K562 (cell line): ENCODE data around the gene CDKN1B. TPM values are rescaled to one million over a fixed set of nuclear protein-coding genes. Genes with fewer than 3 reads are reported as not detected.

ENCODE experiments used
- ATAC-seq: fragments of 200-7000 bp; cut with Tn5 transposase; 3 replicates; pipeline ENCODE4 v1.9.1; 2020; ENCODE audit warnings: moderate library complexity
- BruUV-seq: library from RNA; stranded (reverse); fragments of 400-500 nt; replicated peaks from 2 replicates; lab custom pipeline; 2021; lab: Mats Ljungman, UMichigan
- CTCF ChIA-PET: fragments of 300-600 bp; formaldehyde crosslinking; extraction: SDS; loops from one replicate; lab custom pipeline; 2021; ENCODE audit warnings: low intra/inter-chr PET ratio; lab: Yijun Ruan, JAX
- POLR2A ChIA-PET: fragments of 300-600, 350-650 bp; sonication (Branson Sonifier 250); formaldehyde crosslinking; extraction: SDS; loops from one replicate; lab custom pipeline; 2021; ENCODE audit warnings: antibody characterized with exemption, inconsistent platforms; lab: Yijun Ruan, JAX
- DNase-seq, 4 experiments: peaks; one replicate each; pipeline versions ENCODE4 v3.0.0 to v3.0.0-alpha.2; 2011 to 2018; ENCODE audit warnings: low spot score in 3 of 4, mixed read lengths in 3 of 4; ENCODE audit errors: extremely low read depth in 1 of 4
- FAIRE-seq: peaks from 2 replicates; lab custom pipeline; 2011; peaks lifted over from hg19 to GRCh38; lab: Jason Lieb, UNC
- H2AFZ ChIP-seq: 2 replicates; pipeline ENCODE4 v1.6.0; 2011; ENCODE audit warnings: low read depth, low read length, control low read depth, inconsistent platforms
- H3K27ac ChIP-seq: fragments of 200-600 bp; 3 replicates; pipeline ENCODE4 v1.8.0; 2011; ENCODE audit warnings: low read depth, mild to moderate bottlenecking, control low read depth, inconsistent platforms, low read length, moderate library complexity, mixed read lengths; ENCODE audit errors: extremely low read depth
- H3K27me3 ChIP-seq, 2 experiments: fragments of 300-600 bp in 1 of 2; 2 replicates in 1 of 2; 3 replicates in 1 of 2; pipeline versions ENCODE4 v1.6.0 to v1.8.0; 2011; ENCODE audit warnings: inconsistent platforms in 2 of 2, low read length in 2 of 2, mild to moderate bottlenecking in 1 of 2, mixed read lengths in 1 of 2, moderate library complexity in 1 of 2; ENCODE audit not compliant: control insufficient read depth in 2 of 2, insufficient read depth in 2 of 2
- H3K36me3 ChIP-seq: fragments of 300-600 bp; 3 replicates; pipeline ENCODE4 v1.8.0; 2011; ENCODE audit warnings: mild to moderate bottlenecking, low read length, inconsistent platforms; ENCODE audit not compliant: control insufficient read depth, insufficient read depth
- H3K4me1 ChIP-seq, 2 experiments: fragments of 200-600 bp in 1 of 2; replicated peaks in 1 of 2; 2 replicates in 1 of 2; 3 replicates in 1 of 2; pipeline versions ENCODE4 v1.5.1 to v1.8.0; 2011; ENCODE audit warnings: inconsistent platforms in 2 of 2, low read length in 2 of 2, mild to moderate bottlenecking in 1 of 2, mixed read lengths in 1 of 2, moderate library complexity in 1 of 2; ENCODE audit not compliant: control insufficient read depth in 2 of 2, insufficient read depth in 2 of 2
- H3K4me2 ChIP-seq: 2 replicates; pipeline ENCODE4 v1.6.1; 2011; ENCODE audit warnings: low read length, control low read depth, inconsistent platforms, mixed read lengths; ENCODE audit not compliant: insufficient read depth
- H3K4me3 ChIP-seq: fragments of 200-600 bp; sonication (generic), shearing (Covaris generic); 2 replicates; pipeline ENCODE4 v1.5.1; 2016; ENCODE audit warnings: control low read depth, inconsistent platforms
- H3K79me2 ChIP-seq: fragments of 200-600 bp; 3 replicates; pipeline ENCODE4 v1.8.0; 2011; ENCODE audit warnings: low read length, inconsistent platforms; ENCODE audit not compliant: control insufficient read depth, insufficient read depth
- H3K9ac ChIP-seq, 2 experiments: 2 replicates each; pipeline versions ENCODE4 v1.6.0 to v1.6.1; 2011; ENCODE audit warnings: low read depth in 2 of 2, low read length in 2 of 2, control low read depth in 1 of 2, inconsistent platforms in 1 of 2, mild to moderate bottlenecking in 1 of 2, mixed read lengths in 1 of 2; ENCODE audit not compliant: insufficient read depth in 1 of 2
- H3K9me1 ChIP-seq: one replicate; pipeline ENCODE4 v1.6.0; 2011; ENCODE audit warnings: inconsistent platforms, mild to moderate bottlenecking, low read length, moderate library complexity; ENCODE audit not compliant: control insufficient read depth, insufficient read depth
- H3K9me3 ChIP-seq: replicated peaks from 2 replicates; pipeline ENCODE4 v1.5.1; 2011; ENCODE audit warnings: low read depth, low read length, inconsistent platforms; ENCODE audit not compliant: control insufficient read depth, insufficient read depth
- H4K20me1 ChIP-seq: replicated peaks from 2 replicates; pipeline ENCODE4 v1.6.1; 2011; ENCODE audit warnings: low read length, inconsistent platforms, mixed read lengths; ENCODE audit not compliant: control insufficient read depth, insufficient read depth
- BRD9 ChIP-seq: fragments of 450-650 bp; IDR thresholded peaks from 2 replicates; pipeline ENCODE4 v1.6.1; 2018; ENCODE audit warnings: low read depth; ENCODE audit not compliant: partially characterized antibody
- HNRNPK ChIP-seq: fragments of 200-400 bp; formaldehyde crosslinking; IDR thresholded peaks from one replicate; pipeline ENCODE4 v1.6.1; 2018; ENCODE audit warnings: mild to moderate bottlenecking, low read depth, low read length; ENCODE audit not compliant: poor library complexity, severe bottlenecking
- HNRNPL ChIP-seq: fragments of 200-400 bp; formaldehyde crosslinking; IDR thresholded peaks from 2 replicates; pipeline ENCODE4 v1.6.1; 2017; ENCODE audit warnings: low read depth, mild to moderate bottlenecking, low read length
- JUN ChIP-seq, 2 experiments: sonication (generic) in 1 of 2; formaldehyde crosslinking in 1 of 2; IDR thresholded peaks; 2 replicates each; pipeline versions ENCODE4 v1.6.1 to v1.8.0; 2012 to 2022; ENCODE audit warnings: borderline replicate concordance in 2 of 2, mild to moderate bottlenecking in 2 of 2, improper control_type of control experiment in 1 of 2, low read depth in 1 of 2, low read length in 1 of 2, missing genetic modification reagents in 1 of 2
- L3MBTL2 ChIP-seq: fragments of 450-650 bp; IDR thresholded peaks from 2 replicates; pipeline ENCODE4 v1.6.1; 2016; ENCODE audit warnings: mild to moderate bottlenecking, moderate library complexity
- MTA3 ChIP-seq: fragments of 450-650 bp; formaldehyde crosslinking; IDR thresholded peaks from 2 replicates; pipeline ENCODE4 v1.6.1; 2017; ENCODE audit warnings: mild to moderate bottlenecking, borderline replicate concordance
- POLR2A ChIP-seq: fragments of 450-650 bp; conservative IDR thresholded peaks from 2 replicates; pipeline ENCODE4 v1.6.1; 2016
- POLR3G ChIP-seq: IDR thresholded peaks from 2 replicates; pipeline ENCODE4 v1.6.1; 2011; ENCODE audit not compliant: insufficient read length, insufficient replicate concordance; ENCODE audit errors: extremely low read depth
- PTRF ChIP-seq: fragments of 450-650 bp; IDR thresholded peaks from 2 replicates; pipeline ENCODE4 v1.6.1; 2016; ENCODE audit warnings: mild to moderate bottlenecking, missing genetic modification characterization, missing compliant biosample characterization
- RBFOX2 ChIP-seq: fragments of 200-400 bp; formaldehyde crosslinking; IDR thresholded peaks from 2 replicates; pipeline ENCODE4 v1.6.1; 2017; ENCODE audit warnings: low read depth, mild to moderate bottlenecking, low read length, moderate library complexity
- ZNF384 ChIP-seq: IDR thresholded peaks from 2 replicates; pipeline ENCODE4 v1.6.1; 2012; ENCODE audit warnings: low read depth, low read length, improper control_type of control experiment
- ZNF592 ChIP-seq: fragments of 450-650 bp; IDR thresholded peaks from 2 replicates; pipeline ENCODE4 v1.6.1; 2017; ENCODE audit warnings: antibody characterized with exemption, mild to moderate bottlenecking
- WGBS: fragments of 100-300 bp; shearing (Covaris generic); methylation state at CpG from one replicate; pipeline ENCODE4 v1.1.6; 2016; ENCODE audit warnings: low coverage, mixed read lengths; ENCODE audit not compliant: insufficient coverage; ENCODE audit errors: missing lambda C conversion rate; 5-methylcytosine and 5-hydroxymethylcytosine counted together
- in situ Hi-C: fragments of 300-500 bp; cut with MboI; formaldehyde crosslinking; loops from 4 replicates; pipeline ENCODE4 v1.15.0; 2018; ENCODE audit warnings: inconsistent platforms, mixed read lengths
- intact Hi-C: fragments of 100-400 bp; cut with micrococcal nuclease; formaldehyde crosslinking; loops from 2 replicates; pipeline ENCODE4 v1.14.2; 2022
- polyA plus RNA-seq, 8 experiments: library from polyadenylated mRNA; depleted of rRNA in 4 of 8; stranded (reverse) in 5 of 8; unstranded in 3 of 8; fragments of >200 nt; fragmentation: Nextera tagmentation in 2 of 8; fragmentation: Illumina TruSeq in 1 of 8; extraction: Ambion mirVana in 2 of 8; extraction: Trizol in 1 of 8; gene quantifications; 2 replicates each; pipeline versions ENCODE4 v1.2.1 to v1.2.3, GENCODE V29; 2011 to 2014; ENCODE audit warnings: inconsistent platforms in 1 of 8, missing spikeins in 1 of 8
- total RNA-seq, 7 experiments: library from RNA; depleted of rRNA in 6 of 7; stranded (reverse); fragments of >200 nt in 6 of 7; fragmentation: Illumina TruSeq in 2 of 7; extraction: Trizol in 2 of 7; gene quantifications; 2 replicates each; pipeline versions ENCODE4 v1.2.1 to v1.2.3, GENCODE V29; 2011 to 2021; ENCODE audit warnings: low replicate concordance in 1 of 7
- TF ChIP-seq, protein P1 (sequence below), 2 experiments: fragments of 200-800 bp in 1 of 2; sonication (Bioruptor generic) in 1 of 2; sonication (generic) in 1 of 2; formaldehyde crosslinking in 1 of 2; IDR thresholded peaks in 1 of 2; conservative IDR thresholded peaks in 1 of 2; 2 replicates each; pipeline versions ENCODE4 v1.5.0 to v1.6.1; 2016 to 2020; ENCODE audit warnings: missing compliant biosample characterization in 1 of 2, missing genetic modification characterization in 1 of 2, missing genetic modification reagents in 1 of 2

The CDKN1B gene
- total and polyA plus RNA-seq, 9 of the 15 experiments (the other 6 are each of a cell fraction or from before 2014, with no cell fraction given), result 2.6 to 35.2 (median 15.5) TPM

DNA sequence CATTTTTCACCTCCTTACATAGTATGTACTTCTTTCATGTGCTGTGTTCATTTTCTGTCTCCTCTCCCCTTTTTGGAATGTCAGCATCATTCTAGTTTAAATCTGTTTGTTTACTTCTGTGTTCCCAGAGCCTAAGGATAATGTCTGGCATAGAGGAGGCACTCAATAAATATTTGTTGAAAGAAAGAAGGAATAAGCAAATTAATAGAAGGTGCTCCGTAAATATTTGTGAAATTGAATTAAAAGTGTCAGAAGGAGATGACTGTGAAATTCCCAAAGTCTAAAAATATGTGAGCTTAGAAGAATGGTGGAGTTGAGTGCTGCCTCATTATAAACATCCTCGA, 3.3 kb upstream of the CDKN1B start (continued):
- no peak for TF ChIP-seq POLR3G

- Histone ChIP-seq H3K9me1 (no peaks in the 10 kb centered on the region), H4K20me1 (no peaks in the 10 kb centered on the region), H3K4me3 (peak overlapping the region; percentile 20), H3K9ac (peak overlapping the region; percentile 88 to 94; a peak in 3 of 4 replicates), H3K27me3 (no peaks in the 10 kb centered on the region), H3K4me1 (peaks cover 13 to 17% of the 10 kb centered on the region in 2 experiments), H3K79me2 (peaks cover 33% of the 10 kb centered on the region), H3K27ac (peak overlapping the region; percentile 95), H3K9me3 (no peaks in the 10 kb centered on the region), H3K36me3 (peaks cover 10% of the 10 kb centered on the region), H3K4me2 (peak overlapping the region; percentile 95), H2AFZ (peak overlapping the region; percentile 98)
- ChIA-PET POLR2A (interaction anchor here (0.7 to 1.1 kb wide), 2 partner anchors 192 to 564 kb away, joined by 3 to 4 read pairs; no protein-coding TSS in a partner anchor), CTCF (no interaction called here)
- ATAC-seq (peak; percentile 3; the same call in 1 of the 3 replicates), FAIRE-seq (peak; percentile 51), DNase-seq (peak in 2 of 4 experiments; percentile 32 to 62)
- intact Hi-C loops (loop anchor here (10.0 kb wide), 1 partner anchor 360 kb away; the partner anchor contains the start of genes BORCS5 and MANSC1), in situ Hi-C loops (loop anchor here (25.0 kb wide), 1 partner anchor 1152 kb away; no protein-coding TSS in a partner anchor)
- no TSS peak for BruUV-seq
- 9% methylated on average over 20 of the region's 23 CpGs for WGBS
- TF ChIP-seq L3MBTL2 (peak; percentile 49; the same call in 1 of the 2 replicates), JUN (IDR thresholded peaks at IDR 0.05; ENCODE audit: borderline replicate concordance, low read depth, low read length) (no peak), JUN (CRISPR knock-in tag; IDR thresholded peaks at IDR 0.05; ENCODE audit: borderline replicate concordance) (no peak), ZNF384 (peak; percentile 72), MTA3 (no peak), BRD9 (peak; percentile 72), RBFOX2 (peak; percentile 15; the same call in 1 of the 2 replicates), HNRNPL (no peak), HNRNPK (no peak), ZNF592 (peak; percentile 29; the same call in 1 of the 2 replicates), PTRF (no peak), POLR2A (0 out of 2 replicates have a peak, but pooled peaks have one; percentile 46)
- TF ChIP-seq, protein P1, sequence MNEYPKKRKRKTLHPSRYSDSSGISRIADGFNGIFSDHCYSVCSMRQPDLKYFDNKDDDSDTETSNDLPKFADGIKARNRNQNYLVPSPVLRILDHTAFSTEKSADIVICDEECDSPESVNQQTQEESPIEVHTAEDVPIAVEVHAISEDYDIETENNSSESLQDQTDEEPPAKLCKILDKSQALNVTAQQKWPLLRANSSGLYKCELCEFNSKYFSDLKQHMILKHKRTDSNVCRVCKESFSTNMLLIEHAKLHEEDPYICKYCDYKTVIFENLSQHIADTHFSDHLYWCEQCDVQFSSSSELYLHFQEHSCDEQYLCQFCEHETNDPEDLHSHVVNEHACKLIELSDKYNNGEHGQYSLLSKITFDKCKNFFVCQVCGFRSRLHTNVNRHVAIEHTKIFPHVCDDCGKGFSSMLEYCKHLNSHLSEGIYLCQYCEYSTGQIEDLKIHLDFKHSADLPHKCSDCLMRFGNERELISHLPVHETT (CRISPR knock-in tag; conservative IDR thresholded peaks at IDR 0.05 in 1 of 2, IDR thresholded peaks at IDR 0.05 in 1 of 2), result 0 out of 4 replicates have a peak, but pooled peaks of 1 of the 2 experiments have one; percentile 22
These were observed 2.7 kb upstream of the CDKN1B start for GRCh38 chr12:12714276-12715021.
